A673 (cell line): ENCODE data around the gene MBLAC2. TPM values are rescaled to one million over a fixed set of nuclear protein-coding genes. Genes with fewer than 3 reads are reported as not detected.

Source experiments
- BruUV-seq: library from RNA; stranded (reverse); fragments of 400-500 nt; replicated peaks from 2 replicates; lab custom pipeline; 2021; lab: Mats Ljungman, UMichigan
- CTCF ChIA-PET: fragments of 300-600 bp; sonication (Branson Sonifier 250); formaldehyde crosslinking; loops from one replicate; lab custom pipeline; 2022; ENCODE audit warnings: antibody characterized with exemption; lab: Charles Lee
- POLR2A ChIA-PET: fragments of 300-600 bp; sonication (Branson Sonifier 250); formaldehyde crosslinking; loops from one replicate; lab custom pipeline; 2022; ENCODE audit warnings: antibody characterized with exemption; ENCODE audit not compliant: low non-redundant PET; lab: Charles Lee
- DNase-seq: peaks from one replicate; pipeline ENCODE4 v3.0.0-alpha.2; 2015; ENCODE audit warnings: low spot score
- H3K27ac ChIP-seq: fragments of 200-600 bp; sonication (generic); 2 replicates; pipeline ENCODE4 v1.5.1; 2016; ENCODE audit warnings: mixed run types, low read depth, mild to moderate bottlenecking, mixed read lengths, antibody characterized with exemption, low read length; ENCODE audit not compliant: poor library complexity, severe bottlenecking
- H3K27me3 ChIP-seq: fragments of 200-600 bp; sonication (generic); replicated peaks from 2 replicates; pipeline ENCODE4 v1.6.1; 2017; ENCODE audit warnings: mixed run types, low read depth, mild to moderate bottlenecking, mixed read lengths, antibody characterized with exemption, low read length; ENCODE audit not compliant: insufficient read depth, poor library complexity
- H3K36me3 ChIP-seq: fragments of 200-600 bp; sonication (generic); 2 replicates; pipeline ENCODE4 v1.6.1; 2016; ENCODE audit warnings: mixed run types, mild to moderate bottlenecking, mixed read lengths, antibody characterized with exemption, low read length; ENCODE audit not compliant: insufficient read depth, poor library complexity, severe bottlenecking
- H3K4me1 ChIP-seq: fragments of 200-600 bp; sonication (generic); 2 replicates; pipeline ENCODE4 v1.6.1; 2017; ENCODE audit warnings: mixed run types, mild to moderate bottlenecking, mixed read lengths, antibody characterized with exemption, low read length; ENCODE audit not compliant: insufficient read depth, poor library complexity, severe bottlenecking
- H3K4me3 ChIP-seq: fragments of 200-600 bp; sonication (generic); 2 replicates; pipeline ENCODE4 v1.5.1; 2016; ENCODE audit warnings: low read depth, mixed run types, mild to moderate bottlenecking, mixed read lengths, low read length; ENCODE audit not compliant: poor library complexity, severe bottlenecking
- H3K9me3 ChIP-seq: fragments of 200-600 bp; sonication (generic); 2 replicates; pipeline ENCODE4 v1.6.1; 2016; ENCODE audit warnings: mixed run types, low read depth, mild to moderate bottlenecking, mixed read lengths, antibody characterized with exemption, low read length; ENCODE audit not compliant: poor library complexity, severe bottlenecking
- CTCF ChIP-seq: fragments of 300-800, 200-600 bp; sonication (generic); conservative IDR thresholded peaks from 2 replicates; pipeline ENCODE4 v1.5.1; 2017; ENCODE audit warnings: low read depth, mild to moderate bottlenecking, antibody characterized with exemption, low read length, moderate library complexity, mixed read lengths
- EZH2 ChIP-seq: fragments of 200-600 bp; sonication (generic); IDR thresholded peaks from 2 replicates; pipeline ENCODE4 v1.6.1; 2017; ENCODE audit warnings: borderline replicate concordance, low read depth, mild to moderate bottlenecking, mixed read lengths, antibody characterized with exemption, low read length; ENCODE audit not compliant: poor library complexity, severe bottlenecking
- intact Hi-C: fragments of 100-400 bp; cut with micrococcal nuclease; formaldehyde crosslinking; loops from one replicate; pipeline ENCODE4 v1.10.0; 2022; ENCODE audit not compliant: unreplicated experiment
- total RNA-seq: library from RNA; stranded (reverse); gene quantifications from 2 replicates; pipeline ENCODE4 v1.2.3, GENCODE V29; 2021

The MBLAC2 gene
- total RNA-seq, 1 experiment from 2014 or later = 6.5 TPM

GRCh38 chr5:90461288-90461687, 13.3 kb downstream of the MBLAC2 start:
- TF ChIP-seq EZH2 (no peak), CTCF (no peak)
- Histone ChIP-seq H3K9me3 (no peaks in the 10 kb centered on the region), H3K4me1 (peaks cover 7% of the 10 kb centered on the region), H3K27me3 (no peaks in the 10 kb centered on the region), H3K36me3 (no peaks in the 10 kb centered on the region), H3K4me3 (no peak overlapping the region), H3K27ac (no peak overlapping the region)
- BruUV-seq = no TSS peak
- ChIA-PET POLR2A (no interaction called here), CTCF (no interaction called here)
- intact Hi-C loops = no loop called here
- no peak for DNase-seq

- no TSS peak for BruUV-seq
- Histone ChIP-seq H3K36me3 (no peaks in the 10 kb centered on the region), H3K4me1 (no peaks in the 10 kb centered on the region), H3K9me3 (no peaks in the 10 kb centered on the region), H3K27me3 (no peaks in the 10 kb centered on the region), H3K4me3 (no peak overlapping the region), H3K27ac (no peak overlapping the region)
- no peak for DNase-seq
- intact Hi-C loops = no loop called here
- POLR2A ChIA-PET = no interaction called here
- CTCF ChIA-PET = no interaction called here
- no peak for TF ChIP-seq EZH2
- no peak for TF ChIP-seq CTCF
Observed at GRCh38 chr5:90446961-90447360, 27.6 kb downstream of the MBLAC2 start.

GRCh38 chr5:90440644-90441043, 33.9 kb downstream of the MBLAC2 start:
- intact Hi-C loops = loop anchor here (2.0 kb wide), 1 partner anchor 90 kb away; no protein-coding TSS in a partner anchor
- CTCF ChIA-PET = interaction anchor here (1.6 to 2.2 kb wide), 2 partner anchors 36 to 343 kb away, joined by 4 to 11 read pairs; no protein-coding TSS in a partner anchor

More at GRCh38 chr5:90440644-90441043, 33.9 kb downstream of the MBLAC2 start:
- Histone ChIP-seq H3K36me3 (no peaks in the 10 kb centered on the region), H3K9me3 (no peaks in the 10 kb centered on the region), H3K27ac (no peak overlapping the region), H3K4me3 (no peak overlapping the region), H3K27me3 (no peaks in the 10 kb centered on the region), H3K4me1 (peaks cover 3% of the 10 kb centered on the region)
- DNase-seq = no peak
- POLR2A ChIA-PET = no interaction called here
- no TSS peak for BruUV-seq
- TF ChIP-seq EZH2 = no peak
- TF ChIP-seq CTCF = no peak
